Kidney epithelial cell (primary cell): Measurements from ENCODE around the gene NOTCH3. TPM values are rescaled to one million over a fixed set of nuclear protein-coding genes. Genes with fewer than 3 reads are reported as not detected.

Experiments
- DNase-seq: peaks from one replicate; pipeline ENCODE4 v3.0.0-alpha.2; 2010; ENCODE audit warnings: low read depth
- H3K27me3 ChIP-seq: 2 replicates; pipeline ENCODE4 v1.6.0; 2011; ENCODE audit warnings: low read length; ENCODE audit not compliant: control insufficient read depth, insufficient read depth
- H3K36me3 ChIP-seq: 2 replicates; pipeline ENCODE4 v1.5.1; 2011; ENCODE audit warnings: low read length; ENCODE audit not compliant: control insufficient read depth, insufficient read depth
- H3K4me3 ChIP-seq: 2 replicates; pipeline ENCODE4 v1.5.1; 2011; ENCODE audit warnings: low read depth, mild to moderate bottlenecking, control low read depth, low read length
- CTCF ChIP-seq: IDR thresholded peaks from 2 replicates; pipeline ENCODE4 v1.5.1; 2011; ENCODE audit warnings: mild to moderate bottlenecking, moderate library complexity, low read length, control low read depth, inconsistent platforms; ENCODE audit not compliant: insufficient read depth, poor library complexity, severe bottlenecking
- total RNA-seq: library from RNA; depleted of rRNA; stranded (reverse); fragments of >200 nt; gene quantifications from 2 replicates; pipeline ENCODE4 v1.2.3, GENCODE V29; 2015

Gene NOTCH3
- total RNA-seq, 1 donor from 2014 or later = 32.8 TPM

GRCh38 chr19:15112385-15112784, 88.4 kb downstream of the NOTCH3 start:
- TF ChIP-seq CTCF = no peak
- Histone ChIP-seq H3K4me3 (no peak overlapping the region), H3K36me3 (peaks cover 5% of the 10 kb centered on the region), H3K27me3 (no peaks in the 10 kb centered on the region)
- no peak for DNase-seq

DNA sequence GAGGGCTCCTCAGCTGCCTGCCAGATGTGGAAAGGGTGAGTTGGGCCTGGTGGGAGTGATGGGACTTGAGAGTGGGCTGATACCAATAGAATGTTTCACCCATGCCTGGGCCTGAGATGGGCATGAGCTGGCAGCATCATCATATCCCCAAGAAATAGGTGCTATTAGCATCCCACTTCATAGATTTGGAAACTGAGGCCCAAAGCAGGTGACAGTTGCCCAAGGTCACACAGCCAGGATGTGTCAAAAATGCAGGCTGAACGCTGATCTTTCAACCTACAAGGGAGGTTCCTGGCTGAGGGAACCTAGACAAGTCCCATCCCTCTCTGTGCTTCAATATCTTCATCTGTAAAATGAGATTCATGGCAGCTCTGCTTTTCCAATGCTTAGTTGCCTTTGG, 89.0 kb downstream of the NOTCH3 start:
- Histone ChIP-seq H3K4me3 (no peak overlapping the region), H3K36me3 (peaks cover 5% of the 10 kb centered on the region), H3K27me3 (no peaks in the 10 kb centered on the region)
- TF ChIP-seq CTCF = no peak
- DNase-seq = no peak

GRCh38 chr19:15110418-15110815, 90.4 kb downstream of the NOTCH3 start:
- no peak for TF ChIP-seq CTCF
- peaks cover 4% of the 10 kb centered on the region for H3K36me3 ChIP-seq

DNA sequence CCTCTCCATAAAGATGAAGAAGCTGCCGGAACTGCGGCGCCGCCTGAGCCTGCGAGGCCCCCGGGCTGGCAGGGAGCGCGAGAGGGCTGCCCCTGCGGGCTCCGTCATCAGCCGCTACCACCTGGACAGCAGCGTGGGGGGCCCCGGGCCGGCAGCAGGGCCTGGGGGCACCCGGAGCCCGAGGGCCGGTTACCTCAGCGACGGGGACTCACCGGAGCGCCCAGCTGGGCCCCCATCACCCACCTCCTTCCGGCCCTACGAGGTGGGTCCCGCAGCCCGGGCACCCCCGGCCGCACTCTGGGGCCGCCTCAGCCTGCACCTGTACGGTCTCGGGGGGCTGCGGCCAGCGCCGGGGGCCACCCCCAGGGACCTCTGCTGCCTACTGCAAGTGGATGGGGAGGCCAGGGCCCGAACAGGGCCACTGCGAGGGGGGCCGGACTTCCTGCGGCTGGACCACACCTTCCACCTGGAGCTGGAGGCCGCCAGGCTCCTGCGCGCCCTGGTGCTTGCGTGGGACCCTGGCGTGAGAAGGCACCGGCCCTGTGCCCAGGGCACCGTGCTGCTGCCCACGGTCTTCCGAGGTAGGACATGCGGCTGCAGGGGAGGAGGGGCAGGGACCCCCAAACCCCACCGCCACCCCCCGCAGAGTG, 90.9 kb downstream of the NOTCH3 start:
- Histone ChIP-seq H3K36me3 (peaks cover 4% of the 10 kb centered on the region), H3K27me3 (no peaks in the 10 kb centered on the region), H3K4me3 (no peak overlapping the region)
- DNase-seq = no peak
- TF ChIP-seq CTCF = no peak

More at GRCh38 chr19:15110418-15110815, 90.4 kb downstream of the NOTCH3 start:
- Histone ChIP-seq H3K4me3 (no peak overlapping the region), H3K27me3 (no peaks in the 10 kb centered on the region)
- no peak for DNase-seq

Other genes with a start within 250 kb of the NOTCH3 start
- gene SLC1A6, start 221.1 kb downstream of the NOTCH3 start, total RNA-seq = not detected in 2 replicates
- not detected in 2 replicates for gene CASP14, start 151.5 kb downstream of the NOTCH3 start, total RNA-seq
- not detected in 2 replicates for gene OR1I1, start 118.8 kb downstream of the NOTCH3 start, total RNA-seq
- gene SYDE1, start 93.6 kb downstream of the NOTCH3 start, total RNA-seq = 28.4 and 47.0 TPM in 2 replicates
- gene EPHX3, start 31.5 kb upstream of the NOTCH3 start, total RNA-seq = 0.79 and 3.4 TPM in 2 replicates
- 42.4 and 48.1 TPM in 2 replicates for gene BRD4, start 131.5 kb upstream of the NOTCH3 start, total RNA-seq
- 19.2 and 31.4 TPM in 2 replicates for gene AKAP8, start 178.8 kb upstream of the NOTCH3 start, total RNA-seq
- 74.7 and 79.8 TPM in 2 replicates for gene AKAP8L, start 218.0 kb upstream of the NOTCH3 start, total RNA-seq
- 42.7 and 64.1 TPM in 2 replicates for gene WIZ, start 249.0 kb upstream of the NOTCH3 start, total RNA-seq